ENCODE measurements around the gene PLEKHO2.

Gene PLEKHO2

DNA sequence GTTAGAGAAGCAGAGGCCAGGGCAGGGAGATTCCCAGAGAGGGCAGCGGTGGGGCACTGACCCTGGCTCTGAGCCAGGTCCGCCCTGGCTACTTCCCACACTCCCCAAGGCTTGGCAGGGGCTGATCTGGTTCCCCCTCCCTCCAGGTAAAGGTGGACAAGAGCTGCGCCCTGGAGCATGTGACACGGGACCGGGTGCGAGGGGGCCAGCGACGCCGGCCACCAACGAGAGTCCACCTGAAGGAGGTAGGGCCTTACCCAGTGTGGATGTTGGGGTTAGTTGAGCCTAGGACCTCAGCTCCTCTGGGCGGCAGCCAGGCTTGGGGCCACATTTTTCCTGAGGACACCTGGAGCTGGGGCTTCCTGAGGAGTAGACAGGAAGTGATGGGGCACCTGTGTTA lies 19.6 kb downstream of the PLEKHO2 start:
- H3K27ac Mint-ChIP-seq = peak overlapping the region; percentile 90
- no peak for DNase-seq
- no peak overlapping the region for H3K4me3 Mint-ChIP-seq
- no peaks in the 10 kb centered on the region for H3K9me3 Mint-ChIP-seq
- peaks cover 66% of the 10 kb centered on the region for H3K4me1 Mint-ChIP-seq
- peaks cover 6% of the 10 kb centered on the region for H3K27me3 Mint-ChIP-seq (ENCODE audit: low read depth, poor library complexity)
- peaks cover 19% of the 10 kb centered on the region for H3K36me3 Mint-ChIP-seq (ENCODE audit: low read depth)
- TF ChIP-seq, protein P1, sequence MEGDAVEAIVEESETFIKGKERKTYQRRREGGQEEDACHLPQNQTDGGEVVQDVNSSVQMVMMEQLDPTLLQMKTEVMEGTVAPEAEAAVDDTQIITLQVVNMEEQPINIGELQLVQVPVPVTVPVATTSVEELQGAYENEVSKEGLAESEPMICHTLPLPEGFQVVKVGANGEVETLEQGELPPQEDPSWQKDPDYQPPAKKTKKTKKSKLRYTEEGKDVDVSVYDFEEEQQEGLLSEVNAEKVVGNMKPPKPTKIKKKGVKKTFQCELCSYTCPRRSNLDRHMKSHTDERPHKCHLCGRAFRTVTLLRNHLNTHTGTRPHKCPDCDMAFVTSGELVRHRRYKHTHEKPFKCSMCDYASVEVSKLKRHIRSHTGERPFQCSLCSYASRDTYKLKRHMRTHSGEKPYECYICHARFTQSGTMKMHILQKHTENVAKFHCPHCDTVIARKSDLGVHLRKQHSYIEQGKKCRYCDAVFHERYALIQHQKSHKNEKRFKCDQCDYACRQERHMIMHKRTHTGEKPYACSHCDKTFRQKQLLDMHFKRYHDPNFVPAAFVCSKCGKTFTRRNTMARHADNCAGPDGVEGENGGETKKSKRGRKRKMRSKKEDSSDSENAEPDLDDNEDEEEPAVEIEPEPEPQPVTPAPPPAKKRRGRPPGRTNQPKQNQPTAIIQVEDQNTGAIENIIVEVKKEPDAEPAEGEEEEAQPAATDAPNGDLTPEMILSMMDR (IDR thresholded peaks at IDR 0.05) = no peak

DNA sequence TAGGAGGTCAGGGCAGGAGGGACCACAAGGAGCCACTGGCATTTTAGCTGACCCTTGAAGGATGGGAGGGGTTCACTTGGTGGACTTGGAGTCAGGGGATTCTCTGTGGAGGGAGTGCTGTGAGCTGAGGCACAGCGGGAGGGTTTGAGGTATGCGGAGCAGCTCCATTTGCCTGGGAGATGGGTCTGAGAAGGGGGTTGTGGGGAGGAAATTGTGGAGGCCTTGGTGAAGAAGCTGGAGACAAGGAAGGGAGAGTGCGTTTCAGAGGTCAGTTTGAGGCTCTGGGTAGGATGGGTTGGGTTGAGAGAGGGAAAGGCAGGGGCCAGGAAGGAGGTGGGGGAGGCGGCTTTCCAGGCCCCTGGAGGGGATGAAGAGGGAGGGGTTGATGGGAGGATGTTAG lies 20.2 kb downstream of the PLEKHO2 start:
- Mint-ChIP-seq H3K36me3 (ENCODE audit: low read depth) (peaks cover 19% of the 10 kb centered on the region), H3K9me3 (no peaks in the 10 kb centered on the region), H3K27me3 (ENCODE audit: low read depth, poor library complexity) (peaks cover 7% of the 10 kb centered on the region), H3K4me1 (peaks cover 66% of the 10 kb centered on the region), H3K27ac (peak overlapping the region; percentile 90), H3K4me3 (no peak overlapping the region)
- TF ChIP-seq, protein P1 (IDR thresholded peaks at IDR 0.05) = no peak
- DNase-seq = no peak

DNA sequence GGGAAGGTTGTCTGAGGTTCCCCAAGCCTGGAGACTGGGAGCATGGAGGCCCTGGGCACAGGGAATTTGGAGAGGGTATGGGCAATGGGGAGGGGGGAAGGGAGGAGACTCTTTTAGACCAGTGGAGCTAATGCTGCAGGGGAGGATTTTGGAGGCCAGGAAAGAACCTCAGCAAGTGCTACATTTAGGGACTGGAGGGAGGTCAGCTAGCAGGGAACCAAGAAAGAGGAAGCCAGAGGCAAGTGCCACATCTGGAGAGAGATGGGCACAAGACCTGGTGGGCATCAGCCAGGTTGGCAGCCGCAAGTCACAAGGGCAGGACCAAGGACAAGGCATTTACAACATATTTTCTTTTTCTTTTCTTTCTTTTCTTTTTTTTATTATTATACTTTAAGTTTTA lies 20.7 kb downstream of the PLEKHO2 start:
- TF ChIP-seq, protein P1 (IDR thresholded peaks at IDR 0.05) = no peak
- no peaks in the 10 kb centered on the region for H3K9me3 Mint-ChIP-seq
- peaks cover 19% of the 10 kb centered on the region for H3K36me3 Mint-ChIP-seq (ENCODE audit: low read depth)
- H3K4me1 Mint-ChIP-seq = peaks cover 66% of the 10 kb centered on the region
- no peak overlapping the region for H3K4me3 Mint-ChIP-seq
- H3K27me3 Mint-ChIP-seq (ENCODE audit: low read depth, poor library complexity) = peaks cover 9% of the 10 kb centered on the region
- DNase-seq = no peak
- H3K27ac Mint-ChIP-seq = no peak overlapping the region

DNA sequence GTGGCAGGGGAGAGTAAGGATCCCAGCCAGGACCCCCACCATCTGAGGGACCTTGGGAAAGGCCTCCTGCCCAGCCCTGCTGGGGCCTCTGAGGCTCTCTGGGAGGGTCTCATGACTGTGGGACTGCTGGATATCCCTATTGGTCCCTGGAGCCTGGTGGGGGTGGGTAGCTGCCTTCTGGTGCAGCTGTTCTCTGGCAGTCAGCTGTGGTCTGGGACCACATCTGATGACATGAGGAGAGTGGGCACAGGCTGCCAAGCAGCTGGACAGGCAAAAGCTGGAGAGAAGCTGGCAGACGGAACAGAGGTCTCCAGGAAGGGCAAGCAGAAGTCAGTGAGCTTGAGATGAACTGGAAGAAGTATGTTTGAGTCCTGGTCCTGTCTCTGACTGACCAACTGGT lies 22.4 kb downstream of the PLEKHO2 start:
- no peak for DNase-seq
- peaks cover 52% of the 10 kb centered on the region for H3K4me1 Mint-ChIP-seq
- H3K9me3 Mint-ChIP-seq = no peaks in the 10 kb centered on the region
- H3K27ac Mint-ChIP-seq = peak overlapping the region; percentile 45
- H3K27me3 Mint-ChIP-seq (ENCODE audit: low read depth, poor library complexity) = peaks cover 6% of the 10 kb centered on the region
- no peak overlapping the region for H3K4me3 Mint-ChIP-seq
- TF ChIP-seq, protein P1 (IDR thresholded peaks at IDR 0.05) = no peak
- H3K36me3 Mint-ChIP-seq (ENCODE audit: low read depth) = peaks cover 15% of the 10 kb centered on the region

DNA sequence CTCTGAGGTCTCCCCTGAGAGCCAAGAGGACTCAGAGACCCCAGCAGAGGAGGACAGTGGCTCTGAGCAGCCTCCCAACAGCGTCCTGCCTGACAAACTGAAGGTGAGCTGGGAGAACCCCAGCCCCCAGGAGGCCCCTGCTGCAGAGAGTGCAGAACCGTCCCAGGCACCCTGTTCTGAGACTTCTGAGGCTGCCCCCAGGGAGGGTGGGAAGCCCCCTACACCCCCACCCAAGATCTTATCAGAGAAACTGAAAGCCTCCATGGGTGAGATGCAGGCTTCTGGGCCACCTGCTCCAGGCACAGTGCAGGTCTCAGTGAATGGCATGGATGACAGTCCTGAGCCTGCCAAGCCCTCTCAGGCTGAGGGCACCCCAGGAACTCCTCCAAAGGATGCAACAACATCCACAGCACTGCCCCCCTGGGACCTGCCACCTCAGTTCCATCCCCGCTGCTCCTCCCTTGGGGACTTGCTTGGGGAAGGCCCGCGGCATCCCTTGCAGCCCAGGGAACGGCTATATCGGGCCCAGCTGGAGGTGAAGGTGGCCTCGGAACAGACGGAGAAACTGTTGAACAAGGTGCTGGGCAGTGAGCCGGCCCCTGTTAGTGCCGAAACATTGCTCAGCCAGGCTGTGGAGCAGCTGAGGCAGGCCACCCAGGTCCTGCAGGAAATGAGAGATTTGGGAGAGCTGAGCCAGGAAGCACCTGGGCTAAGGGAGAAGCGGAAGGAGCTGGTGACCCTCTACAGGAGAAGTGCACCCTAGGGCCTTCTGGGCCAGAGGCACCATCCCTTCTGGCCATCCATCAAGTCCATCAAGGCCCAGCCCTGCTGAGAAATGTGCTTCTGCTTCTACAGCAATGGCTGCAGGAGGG lies 23.6 kb downstream of the PLEKHO2 start:
- peaks cover 6% of the 10 kb centered on the region for H3K27me3 Mint-ChIP-seq (ENCODE audit: low read depth, poor library complexity)
- peaks cover 42% of the 10 kb centered on the region for H3K4me1 Mint-ChIP-seq
- no peak overlapping the region for H3K27ac Mint-ChIP-seq
- peaks cover 22% of the 10 kb centered on the region for H3K36me3 Mint-ChIP-seq (ENCODE audit: low read depth)
- H3K4me3 Mint-ChIP-seq = no peak overlapping the region
- no peaks in the 10 kb centered on the region for H3K9me3 Mint-ChIP-seq
- TF ChIP-seq, protein P1 (IDR thresholded peaks at IDR 0.05) = no peak
- no peak for DNase-seq

All from nephron progenitor cell (in vitro differentiated cells).